ENCODE data around the gene ELMOD1.

Gene ELMOD1

GRCh38 chr11:107710301-107710700, 119.4 kb downstream of the ELMOD1 start:
- no peak for TF ChIP-seq CTCF (IDR thresholded peaks at IDR 0.05; ENCODE audit: control insufficient read depth, insufficient read depth, low read depth, low read length, missing control alignments)
- no peak overlapping the region for H3K4me3 ChIP-seq (ENCODE audit: control insufficient read depth, low read depth, low read length)
- DNase-seq (ENCODE audit: low read depth): no peak

- no peak for TF ChIP-seq CTCF (IDR thresholded peaks at IDR 0.05; ENCODE audit: control insufficient read depth, insufficient read depth, low read depth, low read length, missing control alignments)
- DNase-seq (ENCODE audit: low read depth): no peak
- H3K4me3 ChIP-seq (ENCODE audit: control insufficient read depth, low read depth, low read length): no peak within 1 kb of the TSS
These were observed 121.2 kb downstream of the ELMOD1 start, which contains the start of gene SLN for GRCh38 chr11:107711861-107712755. TSS of gene SLN (minus strand) at chr11:107712056.

- TF ChIP-seq CTCF (IDR thresholded peaks at IDR 0.05; ENCODE audit: control insufficient read depth, insufficient read depth, low read depth, low read length, missing control alignments): no peak
- no peak for DNase-seq (ENCODE audit: low read depth)
- no peak overlapping the region for H3K4me3 ChIP-seq (ENCODE audit: control insufficient read depth, low read depth, low read length)
These were observed 122.1 kb downstream of the ELMOD1 start for GRCh38 chr11:107713009-107713408.

All from AG09309 (cell line).